HEK293 (cell line): ENCODE data around the gene RGS9BP.

Source experiments
- CTCF ChIA-PET: fragments of 350-600 bp; formaldehyde crosslinking; extraction: SDS; loops from one replicate; lab custom pipeline; 2021; ENCODE audit warnings: antibody characterized with exemption; lab: Yijun Ruan, JAX
- POLR2A ChIA-PET: fragments of 300-600 bp; formaldehyde crosslinking; extraction: SDS; loops from one replicate; lab custom pipeline; 2020; ENCODE audit warnings: antibody characterized with exemption, inconsistent platforms; lab: Yijun Ruan, JAX
- H3K27ac ChIP-seq: fragments of 200-500 bp; sonication (Bioruptor generic); 2 replicates; pipeline ENCODE4 v1.5.1; 2014; ENCODE audit warnings: low read depth, low read length, control low read depth, inconsistent platforms; ENCODE audit errors: extremely low read depth
- H3K36me3 ChIP-seq, 2 experiments: fragments of 200-500 bp in 1 of 2; sonication (Bioruptor generic) in 1 of 2; 1 replicate in 1 of 2; 2 replicates in 1 of 2; pipeline ENCODE4 v1.5.1; 2014 to 2017; ENCODE audit warnings: inconsistent platforms in 2 of 2, low read length in 2 of 2; ENCODE audit not compliant: control insufficient read depth in 2 of 2, insufficient read depth in 1 of 2
- H3K4me1 ChIP-seq: fragments of 200-500 bp; sonication (Bioruptor generic); 2 replicates; pipeline ENCODE4 v1.5.1; 2014; ENCODE audit warnings: mild to moderate bottlenecking, low read length, inconsistent platforms; ENCODE audit not compliant: control insufficient read depth, insufficient read depth
- H3K4me3 ChIP-seq: 2 replicates; pipeline ENCODE4 v1.5.1; 2011; ENCODE audit warnings: low read depth, mild to moderate bottlenecking, control low read depth, low read length, moderate library complexity
- H3K9me3 ChIP-seq: fragments of 200-500 bp; sonication (Bioruptor generic); 2 replicates; pipeline ENCODE4 v1.5.1; 2014; ENCODE audit warnings: low read depth, low read length, inconsistent platforms; ENCODE audit not compliant: control insufficient read depth, insufficient read depth
- BCL11A ChIP-seq: fragments of 450-650 bp; formaldehyde crosslinking; IDR thresholded peaks from 2 replicates; pipeline ENCODE4 v1.5.1; 2016; ENCODE audit warnings: low read depth, missing biosample characterization, missing genetic modification characterization
- BCL11B ChIP-seq: fragments of 450-650 bp; formaldehyde crosslinking; IDR thresholded peaks from 2 replicates; pipeline ENCODE4 v1.5.1; 2016; ENCODE audit warnings: low read depth, missing biosample characterization, missing genetic modification characterization
- EGR2 ChIP-seq: fragments of 450-650 bp; formaldehyde crosslinking; IDR thresholded peaks from 2 replicates; pipeline ENCODE4 v1.5.1; 2016; ENCODE audit warnings: low read depth, missing biosample characterization, missing genetic modification characterization
- ZBTB8A ChIP-seq: fragments of 450-650 bp; formaldehyde crosslinking; IDR thresholded peaks from 2 replicates; pipeline ENCODE4 v1.5.1; 2016; ENCODE audit warnings: missing biosample characterization, missing genetic modification characterization
- ZFHX2 ChIP-seq: fragments of 450-650 bp; formaldehyde crosslinking; conservative IDR thresholded peaks from 2 replicates; pipeline ENCODE4 v1.5.1; 2016; ENCODE audit warnings: missing biosample characterization, missing genetic modification characterization
- ZFP37 ChIP-seq: fragments of 450-650 bp; formaldehyde crosslinking; IDR thresholded peaks from 2 replicates; pipeline ENCODE4 v1.5.1; 2016; ENCODE audit warnings: missing biosample characterization, missing genetic modification characterization
- ZFP41 ChIP-seq: fragments of 450-650 bp; formaldehyde crosslinking; IDR thresholded peaks from 2 replicates; pipeline ENCODE4 v1.5.1; 2016; ENCODE audit warnings: missing biosample characterization, missing genetic modification characterization, borderline replicate concordance
- ZNF121 ChIP-seq: fragments of 450-650 bp; formaldehyde crosslinking; IDR thresholded peaks from 2 replicates; pipeline ENCODE4 v1.5.1; 2016; ENCODE audit warnings: missing biosample characterization, missing genetic modification characterization
- ZNF169 ChIP-seq: fragments of 450-650 bp; formaldehyde crosslinking; IDR thresholded peaks from 2 replicates; pipeline ENCODE4 v1.5.1; 2016; ENCODE audit warnings: missing biosample characterization, missing genetic modification characterization
- ZNF2 ChIP-seq: fragments of 450-650 bp; formaldehyde crosslinking; IDR thresholded peaks from 2 replicates; pipeline ENCODE4 v1.5.1; 2016; ENCODE audit warnings: missing biosample characterization, missing genetic modification characterization
- ZNF202 ChIP-seq: fragments of 450-650 bp; formaldehyde crosslinking; IDR thresholded peaks from 2 replicates; pipeline ENCODE4 v1.5.1; 2016; ENCODE audit warnings: missing biosample characterization, missing genetic modification characterization, borderline replicate concordance
- ZNF362 ChIP-seq: fragments of 450-650 bp; formaldehyde crosslinking; IDR thresholded peaks from 2 replicates; pipeline ENCODE4 v1.5.1; 2016; ENCODE audit warnings: missing biosample characterization, missing genetic modification characterization
- ZNF391 ChIP-seq: fragments of 450-650 bp; formaldehyde crosslinking; IDR thresholded peaks from 2 replicates; pipeline ENCODE4 v1.5.1; 2016; ENCODE audit warnings: low read depth, missing biosample characterization, missing genetic modification characterization, borderline replicate concordance
- ZNF513 ChIP-seq: fragments of 450-650 bp; IDR thresholded peaks from 2 replicates; pipeline ENCODE4 v1.5.1; 2018; ENCODE audit warnings: missing biosample characterization, missing genetic modification characterization
- ZNF521 ChIP-seq: fragments of 450-650 bp; formaldehyde crosslinking; IDR thresholded peaks from 2 replicates; pipeline ENCODE4 v1.5.1; 2017; ENCODE audit warnings: missing biosample characterization, mild to moderate bottlenecking, missing genetic modification characterization
- ZNF585B ChIP-seq: fragments of 450-650 bp; formaldehyde crosslinking; IDR thresholded peaks from 2 replicates; pipeline ENCODE4 v1.5.1; 2016; ENCODE audit warnings: missing biosample characterization, missing genetic modification characterization
- ZNF610 ChIP-seq: fragments of 450-650 bp; formaldehyde crosslinking; IDR thresholded peaks from 2 replicates; pipeline ENCODE4 v1.5.1; 2016; ENCODE audit warnings: missing biosample characterization, missing genetic modification characterization, borderline replicate concordance
- ZNF629 ChIP-seq: fragments of 450-650 bp; formaldehyde crosslinking; IDR thresholded peaks from 2 replicates; pipeline ENCODE4 v1.5.1; 2017; ENCODE audit warnings: missing biosample characterization, missing genetic modification characterization
- ZNF660 ChIP-seq: fragments of 450-650 bp; IDR thresholded peaks from 2 replicates; pipeline ENCODE4 v1.5.1; 2018; ENCODE audit warnings: missing biosample characterization, mild to moderate bottlenecking, missing genetic modification characterization
- ZSCAN16 ChIP-seq: fragments of 450-650 bp; formaldehyde crosslinking; IDR thresholded peaks from 2 replicates; pipeline ENCODE4 v1.5.1; 2016; ENCODE audit warnings: missing biosample characterization, missing genetic modification characterization
- TF ChIP-seq, protein P1 (sequence below): fragments of 450-650 bp; formaldehyde crosslinking; IDR thresholded peaks from 2 replicates; pipeline ENCODE4 v1.5.1; 2016; ENCODE audit warnings: missing biosample characterization, missing genetic modification characterization
- TF ChIP-seq, protein P2 (sequence below): fragments of 450-650 bp; formaldehyde crosslinking; optimal IDR thresholded peaks from 2 replicates; pipeline ENCODE3; 2016; ENCODE audit warnings: missing biosample characterization, mild to moderate bottlenecking, missing genetic modification characterization
- TF ChIP-seq, protein P3 (sequence below): fragments of 450-650 bp; formaldehyde crosslinking; IDR thresholded peaks from 2 replicates; pipeline ENCODE4 v1.5.1; 2016; ENCODE audit warnings: missing biosample characterization, missing genetic modification characterization, low read depth
- TF ChIP-seq, protein P4 (sequence below): fragments of 450-650 bp; formaldehyde crosslinking; IDR thresholded peaks from 2 replicates; pipeline ENCODE4 v1.5.1; 2016; ENCODE audit warnings: missing biosample characterization, missing genetic modification characterization

Gene RGS9BP

DNA sequence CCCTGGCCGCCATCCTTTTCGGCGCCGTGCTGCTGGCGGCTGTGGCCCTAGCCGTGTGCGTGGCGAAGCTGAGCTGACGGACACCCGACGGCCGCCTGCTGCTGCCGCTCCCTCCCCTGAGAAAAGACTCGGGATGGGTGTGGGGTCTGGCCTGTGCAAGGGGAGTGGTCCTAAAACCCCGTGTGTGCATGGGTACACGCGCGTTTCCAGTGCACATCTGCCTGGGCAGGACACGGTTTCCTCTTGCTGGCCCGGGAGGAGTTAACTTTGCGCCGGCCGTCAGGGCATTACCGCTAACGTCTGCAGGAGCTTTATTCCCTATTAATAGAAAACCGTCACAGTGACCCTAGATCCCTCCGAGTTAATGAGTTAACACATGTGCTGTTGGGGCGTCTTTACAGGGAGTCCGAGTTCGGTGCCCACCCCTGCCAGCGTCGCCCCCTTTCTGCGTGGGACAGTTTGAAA is 1.3 kb downstream of the RGS9BP start:
- CTCF ChIA-PET: interaction anchor here (0.6 to 3.1 kb wide), 6 partner anchors 11 to 1514 kb away, joined by 3 to 16 read pairs (median 5); partner anchors contain the start of gene NUDT19
- POLR2A ChIA-PET: interaction anchor here (1.4 to 4.0 kb wide), 2 partner anchors 12 to 15 kb away, joined by 3 to 44 read pairs; partner anchors contain the start of gene NUDT19
- TF ChIP-seq ZNF629 (tag by site-specific recombination) (no peak), ZFP37 (tag by site-specific recombination) (no peak), ZFHX2 (no peak)
- H3K9me3 ChIP-seq: no peaks in the 10 kb centered on the region
- H3K4me3 ChIP-seq: no peak overlapping the region
- peaks cover 22% of the 10 kb centered on the region for H3K4me1 ChIP-seq
- peak overlapping the region; percentile 16; the same call in 1 of the 2 replicates for H3K27ac ChIP-seq
- H3K36me3 ChIP-seq: no peaks in the 10 kb centered on the region; a peak in 1 of 3 replicates

- Histone ChIP-seq H3K36me3 (no peaks in the 10 kb centered on the region; a peak in 1 of 3 replicates), H3K9me3 (no peaks in the 10 kb centered on the region), H3K27ac (peak overlapping the region; percentile 16; the same call in 1 of the 2 replicates), H3K4me3 (no peak overlapping the region), H3K4me1 (peaks cover 19% of the 10 kb centered on the region)
- CTCF ChIA-PET: interaction anchor here (0.6 to 3.1 kb wide), 10 partner anchors 10 to 1515 kb away, joined by 3 to 16 read pairs (median 4); partner anchors contain the start of gene NUDT19
- POLR2A ChIA-PET: interaction anchor here (1.4 to 2.2 kb wide), 2 partner anchors 13 to 14 kb away, joined by 3 to 9 read pairs; partner anchors contain the start of gene NUDT19
- TF ChIP-seq ZNF2 (tag by site-specific recombination) (no peak), ZNF202 (tag by site-specific recombination) (no peak), ZFHX2 (no peak), ZFP41 (tag by site-specific recombination) (no peak), ZNF610 (tag by site-specific recombination) (no peak), ZNF513 (no peak), ZNF169 (tag by site-specific recombination) (no peak), EGR2 (tag by site-specific recombination) (no peak), BCL11B (tag by site-specific recombination) (0 out of 2 replicates have a peak, but pooled peaks have one; percentile 33), BCL11A (no peak), ZNF660 (no peak), ZSCAN16 (tag by site-specific recombination) (no peak), ZBTB8A (tag by site-specific recombination) (peak; percentile 51; the same call in 1 of the 2 replicates), ZNF391 (tag by site-specific recombination) (no peak), ZNF121 (tag by site-specific recombination) (no peak), ZNF585B (tag by site-specific recombination) (no peak), ZNF521 (tag by site-specific recombination) (no peak), ZNF362 (tag by site-specific recombination) (no peak)
- TF ChIP-seq, protein P1, sequence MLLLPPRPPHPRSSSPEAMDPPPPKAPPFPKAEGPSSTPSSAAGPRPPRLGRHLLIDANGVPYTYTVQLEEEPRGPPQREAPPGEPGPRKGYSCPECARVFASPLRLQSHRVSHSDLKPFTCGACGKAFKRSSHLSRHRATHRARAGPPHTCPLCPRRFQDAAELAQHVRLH (tag by site-specific recombination): no peak
- TF ChIP-seq, protein P2, sequence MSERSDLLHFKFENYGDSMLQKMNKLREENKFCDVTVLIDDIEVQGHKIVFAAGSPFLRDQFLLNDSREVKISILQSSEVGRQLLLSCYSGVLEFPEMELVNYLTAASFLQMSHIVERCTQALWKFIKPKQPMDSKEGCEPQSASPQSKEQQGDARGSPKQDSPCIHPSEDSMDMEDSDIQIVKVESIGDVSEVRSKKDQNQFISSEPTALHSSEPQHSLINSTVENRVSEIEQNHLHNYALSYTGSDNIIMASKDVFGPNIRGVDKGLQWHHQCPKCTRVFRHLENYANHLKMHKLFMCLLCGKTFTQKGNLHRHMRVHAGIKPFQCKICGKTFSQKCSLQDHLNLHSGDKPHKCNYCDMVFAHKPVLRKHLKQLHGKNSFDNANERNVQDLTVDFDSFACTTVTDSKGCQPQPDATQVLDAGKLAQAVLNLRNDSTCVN: no peak
- TF ChIP-seq, protein P3, sequence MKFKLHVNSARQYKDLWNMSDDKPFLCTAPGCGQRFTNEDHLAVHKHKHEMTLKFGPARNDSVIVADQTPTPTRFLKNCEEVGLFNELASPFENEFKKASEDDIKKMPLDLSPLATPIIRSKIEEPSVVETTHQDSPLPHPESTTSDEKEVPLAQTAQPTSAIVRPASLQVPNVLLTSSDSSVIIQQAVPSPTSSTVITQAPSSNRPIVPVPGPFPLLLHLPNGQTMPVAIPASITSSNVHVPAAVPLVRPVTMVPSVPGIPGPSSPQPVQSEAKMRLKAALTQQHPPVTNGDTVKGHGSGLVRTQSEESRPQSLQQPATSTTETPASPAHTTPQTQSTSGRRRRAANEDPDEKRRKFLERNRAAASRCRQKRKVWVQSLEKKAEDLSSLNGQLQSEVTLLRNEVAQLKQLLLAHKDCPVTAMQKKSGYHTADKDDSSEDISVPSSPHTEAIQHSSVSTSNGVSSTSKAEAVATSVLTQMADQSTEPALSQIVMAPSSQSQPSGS (tag by site-specific recombination): no peak
- TF ChIP-seq, protein P4, sequence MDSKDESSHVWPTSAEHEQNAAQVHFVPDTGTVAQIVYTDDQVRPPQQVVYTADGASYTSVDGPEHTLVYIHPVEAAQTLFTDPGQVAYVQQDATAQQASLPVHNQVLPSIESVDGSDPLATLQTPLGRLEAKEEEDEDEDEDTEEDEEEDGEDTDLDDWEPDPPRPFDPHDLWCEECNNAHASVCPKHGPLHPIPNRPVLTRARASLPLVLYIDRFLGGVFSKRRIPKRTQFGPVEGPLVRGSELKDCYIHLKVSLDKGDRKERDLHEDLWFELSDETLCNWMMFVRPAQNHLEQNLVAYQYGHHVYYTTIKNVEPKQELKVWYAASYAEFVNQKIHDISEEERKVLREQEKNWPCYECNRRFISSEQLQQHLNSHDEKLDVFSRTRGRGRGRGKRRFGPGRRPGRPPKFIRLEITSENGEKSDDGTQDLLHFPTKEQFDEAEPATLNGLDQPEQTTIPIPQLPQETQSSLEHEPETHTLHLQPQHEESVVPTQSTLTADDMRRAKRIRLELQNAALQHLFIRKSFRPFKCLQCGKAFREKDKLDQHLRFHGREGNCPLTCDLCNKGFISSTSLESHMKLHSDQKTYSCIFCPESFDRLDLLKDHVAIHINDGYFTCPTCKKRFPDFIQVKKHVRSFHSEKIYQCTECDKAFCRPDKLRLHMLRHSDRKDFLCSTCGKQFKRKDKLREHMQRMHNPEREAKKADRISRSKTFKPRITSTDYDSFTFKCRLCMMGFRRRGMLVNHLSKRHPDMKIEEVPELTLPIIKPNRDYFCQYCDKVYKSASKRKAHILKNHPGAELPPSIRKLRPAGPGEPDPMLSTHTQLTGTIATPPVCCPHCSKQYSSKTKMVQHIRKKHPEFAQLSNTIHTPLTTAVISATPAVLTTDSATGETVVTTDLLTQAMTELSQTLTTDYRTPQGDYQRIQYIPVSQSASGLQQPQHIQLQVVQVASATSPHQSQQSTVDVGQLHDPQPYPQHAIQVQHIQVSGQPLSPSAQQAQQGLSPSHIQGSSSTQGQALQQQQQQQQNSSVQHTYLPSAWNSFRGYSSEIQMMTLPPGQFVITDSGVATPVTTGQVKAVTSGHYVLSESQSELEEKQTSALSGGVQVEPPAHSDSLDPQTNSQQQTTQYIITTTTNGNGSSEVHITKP (tag by site-specific recombination): no peak
Observed at GRCh38 chr19:32677657-32678056, 2.0 kb downstream of the RGS9BP start.
